CD14-positive monocyte (primary cell): ENCODE results near the gene OSBPL8. TPM values are rescaled to one million over a fixed set of nuclear protein-coding genes. Genes with fewer than 3 reads are reported as not detected.

Experiments
- DNase-seq, 3 donors: peaks; one replicate each; pipeline ENCODE4 v3.0.0-alpha.2; 2011 to 2022
- H2AFZ ChIP-seq: 2 replicates; pipeline ENCODE4 v1.6.0; 2012; ENCODE audit warnings: mild to moderate bottlenecking, low read depth, low read length, inconsistent platforms; ENCODE audit not compliant: insufficient read depth, poor library complexity, severe bottlenecking
- H3K27ac ChIP-seq, 2 donors: 1 replicate in 1 of 2; 2 replicates in 1 of 2; pipeline ENCODE4 v1.5.1; 2012 to 2013; ENCODE audit warnings: low read length in 2 of 2, control low read depth in 1 of 2, inconsistent platforms in 1 of 2, low read depth in 1 of 2, mild to moderate bottlenecking in 1 of 2
- H3K27me3 ChIP-seq, 2 donors: one replicate each; pipeline versions ENCODE4 v1.6.0 to v1.6.1; 2011 to 2013; ENCODE audit warnings: low read length in 2 of 2; ENCODE audit not compliant: control insufficient read depth in 2 of 2, insufficient read depth in 2 of 2
- H3K36me3 ChIP-seq, 2 donors: replicated peaks in 1 of 2; 1 replicate in 1 of 2; 2 replicates in 1 of 2; pipeline versions ENCODE4 v1.5.1 to v1.6.1; 2012 to 2013; ENCODE audit warnings: low read length in 2 of 2, control low read depth in 1 of 2, inconsistent platforms in 1 of 2, mild to moderate bottlenecking in 1 of 2; ENCODE audit not compliant: insufficient read depth in 2 of 2, control insufficient read depth in 1 of 2
- H3K4me1 ChIP-seq, 2 donors: 1 replicate in 1 of 2; 2 replicates in 1 of 2; pipeline versions ENCODE4 v1.5.1 to v1.6.1; 2012 to 2013; ENCODE audit warnings: low read length in 2 of 2, control low read depth in 1 of 2, inconsistent platforms in 1 of 2, mild to moderate bottlenecking in 1 of 2, moderate library complexity in 1 of 2; ENCODE audit not compliant: insufficient read depth in 2 of 2, control insufficient read depth in 1 of 2
- H3K4me2 ChIP-seq: replicated peaks from 2 replicates; pipeline ENCODE3; 2012; ENCODE audit warnings: low read length, moderate library complexity, mild to moderate bottlenecking; ENCODE audit not compliant: poor library complexity, severe bottlenecking; ENCODE audit errors: extremely low read depth
- H3K4me3 ChIP-seq, 3 experiments: fragments of 200-600 bp in 1 of 3; sonication (generic) in 1 of 3; replicated peaks in 1 of 3; 1 replicate in 2 of 3; 2 replicates in 1 of 3; pipeline ENCODE4 v1.5.1; 2011 to 2013; ENCODE audit warnings: low read length in 3 of 3, mild to moderate bottlenecking in 3 of 3, control low read depth in 2 of 3, low read depth in 2 of 3, inconsistent platforms in 1 of 3, moderate library complexity in 1 of 3
- H3K79me2 ChIP-seq: 2 replicates; pipeline ENCODE4 v1.6.0; 2012; ENCODE audit warnings: mild to moderate bottlenecking, control low read depth, inconsistent platforms, low read length, moderate library complexity; ENCODE audit not compliant: insufficient read depth
- H3K9ac ChIP-seq: 2 replicates; pipeline ENCODE4 v1.6.0; 2017; ENCODE audit warnings: low read length, mild to moderate bottlenecking; ENCODE audit not compliant: insufficient read depth, poor library complexity, severe bottlenecking
- H3K9me3 ChIP-seq, 2 donors: replicated peaks in 1 of 2; 1 replicate in 1 of 2; 2 replicates in 1 of 2; pipeline versions ENCODE4 v1.5.1 to v1.6.1; 2012 to 2013; ENCODE audit warnings: low read length in 2 of 2, control low read depth in 1 of 2; ENCODE audit not compliant: control insufficient read depth in 1 of 2, insufficient read depth in 1 of 2
- H4K20me1 ChIP-seq: 2 replicates; pipeline ENCODE4 v1.6.0; 2012; ENCODE audit warnings: mild to moderate bottlenecking, low read length, control low read depth, moderate library complexity; ENCODE audit not compliant: insufficient read depth
- H3K27ac Mint-ChIP-seq, 7 donors: one replicate each; pipeline ENCODE4 v1.8.0; 2020; ENCODE audit warnings: mild to moderate bottlenecking in 7 of 7, mixed read lengths in 7 of 7, moderate library complexity in 6 of 7, inconsistent platforms in 2 of 7
- H3K27me3 Mint-ChIP-seq, 3 donors: one replicate each; pipeline ENCODE4 v1.8.0; 2021 to 2022; ENCODE audit warnings: low read depth in 3 of 3, mild to moderate bottlenecking in 3 of 3, mixed read lengths in 3 of 3, moderate library complexity in 3 of 3, inconsistent platforms in 1 of 3
- H3K36me3 Mint-ChIP-seq, 2 donors: one replicate each; pipeline ENCODE4 v1.8.0; 2020; ENCODE audit warnings: mixed read lengths in 2 of 2, inconsistent platforms in 1 of 2, mild to moderate bottlenecking in 1 of 2
- H3K4me1 Mint-ChIP-seq: one replicate; pipeline ENCODE4 v1.8.0; 2020; ENCODE audit warnings: mild to moderate bottlenecking, mixed read lengths
- H3K4me3 Mint-ChIP-seq, 2 donors: one replicate each; pipeline ENCODE4 v1.8.0; 2020; ENCODE audit warnings: mild to moderate bottlenecking in 2 of 2, mixed read lengths in 2 of 2, moderate library complexity in 1 of 2
- H3K9me3 Mint-ChIP-seq, 7 donors: one replicate each; pipeline ENCODE4 v1.8.0; 2020 to 2022; ENCODE audit warnings: mixed read lengths in 7 of 7, mild to moderate bottlenecking in 6 of 7, moderate library complexity in 6 of 7, inconsistent platforms in 2 of 7
- CTCF ChIP-seq: fragments of 200-600 bp; IDR thresholded peaks from one replicate; pipeline ENCODE4 v1.8.0; 2022; ENCODE audit warnings: antibody characterized with exemption, mild to moderate bottlenecking
- WGBS: methylation state at CpG from one replicate; pipeline ENCODE4 v1.1.5; 2013; ENCODE audit warnings: missing lambda C conversion rate; ENCODE audit not compliant: insufficient coverage; 5-methylcytosine and 5-hydroxymethylcytosine counted together
- intact Hi-C, 2 donors: fragments of 100-400 bp; cut with micrococcal nuclease; formaldehyde crosslinking; loops; one replicate each; pipeline versions ENCODE4 v1.15.0 to v1.15.1; 2023
- polyA plus RNA-seq, 3 donors: library from polyadenylated mRNA; depleted of rRNA in 1 of 3; unstranded in 2 of 3; stranded (reverse) in 1 of 3; fragments of 300-500 nt in 2 of 3; fragments of >200 nt in 1 of 3; fragmentation: Illumina TruSeq in 2 of 3; gene quantifications; 1 replicate in 2 of 3; 2 replicates in 1 of 3; pipeline ENCODE4 v1.2.3, GENCODE V29; 2012 to 2021

The OSBPL8 gene
- polyA plus RNA-seq, 3 donors = 25.3 to 167 (median 147) TPM

- 89% methylated on average over 3 of the region's 7 CpGs for WGBS
- H3K4me1 Mint-ChIP-seq = no peaks in the 10 kb centered on the region
- no peak overlapping the region for H3K4me2 ChIP-seq
- H3K4me3 ChIP-seq = no peak overlapping the region
- H3K27ac Mint-ChIP-seq = no peak overlapping the region
- peaks cover 1 to 9% (median 8%) of the 10 kb centered on the region in 3 donors for H3K27me3 Mint-ChIP-seq
- no peaks in the 10 kb centered on the region for H3K79me2 ChIP-seq
- no peak overlapping the region for H2AFZ ChIP-seq
- intact Hi-C loops = no loop called here
- H3K9me3 ChIP-seq = no peaks in the 10 kb centered on the region
- H3K27me3 ChIP-seq = no peaks in the 10 kb centered on the region
- no peaks in the 10 kb centered on the region for H4K20me1 ChIP-seq
- H3K9me3 Mint-ChIP-seq = peaks cover 0 to 3% (median 0%) of the 10 kb centered on the region in 7 donors
- H3K4me1 ChIP-seq = no peaks in the 10 kb centered on the region
- DNase-seq = no peak
- TF ChIP-seq CTCF = no peak
- H3K27ac ChIP-seq = no peak overlapping the region
- no peak overlapping the region for H3K4me3 Mint-ChIP-seq
- H3K36me3 ChIP-seq = no peaks in the 10 kb centered on the region
- no peak overlapping the region for H3K9ac ChIP-seq
- no peaks in the 10 kb centered on the region for H3K36me3 Mint-ChIP-seq
These were observed 247.3 kb downstream of the OSBPL8 start for GRCh38 chr12:76312315-76312714.

DNA sequence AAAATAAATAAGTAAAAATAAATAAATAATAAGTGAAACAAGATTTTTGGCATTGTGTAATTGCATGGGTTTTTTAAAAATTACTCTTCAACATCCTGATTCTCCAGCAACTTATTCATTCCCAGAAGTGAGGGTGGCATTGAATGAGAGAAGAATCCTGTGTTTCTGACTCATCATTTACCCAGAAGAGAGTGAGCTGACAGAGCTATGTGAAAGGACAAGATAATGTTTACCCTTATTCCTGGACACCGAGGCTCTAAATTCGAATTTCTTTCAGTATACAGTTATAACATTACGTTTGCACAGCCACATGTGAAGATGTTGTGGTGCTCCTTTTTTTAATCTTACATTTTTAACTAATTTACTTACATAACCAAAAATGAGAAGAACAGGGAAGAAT is 247.8 kb downstream of the OSBPL8 start:
- Mint-ChIP-seq H3K4me3 (no peak overlapping the region), H3K27ac (no peak overlapping the region), H3K4me1 (no peaks in the 10 kb centered on the region), H3K27me3 (peaks cover 1 to 9% (median 8%) of the 10 kb centered on the region in 3 donors), H3K9me3 (peaks cover 0 to 5% (median 0%) of the 10 kb centered on the region in 7 donors), H3K36me3 (no peaks in the 10 kb centered on the region)
- no peak for TF ChIP-seq CTCF
- H3K9ac ChIP-seq = no peak overlapping the region
- H3K4me2 ChIP-seq = no peak overlapping the region
- H3K36me3 ChIP-seq = no peaks in the 10 kb centered on the region
- H4K20me1 ChIP-seq = no peaks in the 10 kb centered on the region
- DNase-seq = no peak
- intact Hi-C loops = no loop called here
- H3K27me3 ChIP-seq = no peaks in the 10 kb centered on the region
- WGBS = no CpG with 5 or more reads among the region's 3 CpGs
- H2AFZ ChIP-seq = no peak overlapping the region
- H3K27ac ChIP-seq = no peak overlapping the region
- H3K9me3 ChIP-seq = no peaks in the 10 kb centered on the region
- no peaks in the 10 kb centered on the region for H3K4me1 ChIP-seq
- H3K79me2 ChIP-seq = no peaks in the 10 kb centered on the region
- no peak overlapping the region for H3K4me3 ChIP-seq
